CD4-positive, alpha-beta memory T cell (primary cell): ENCODE measurements around the gene PTGER4. TPM values are rescaled to one million over a fixed set of nuclear protein-coding genes. Genes with fewer than 3 reads are reported as not detected.

ENCODE experiments used
- CTCF ChIA-PET: fragments of 350-600 bp; sonication (Branson Sonifier 250); formaldehyde crosslinking; loops from one replicate; lab custom pipeline; 2021; ENCODE audit warnings: inconsistent platforms; ENCODE audit not compliant: partially characterized antibody; lab: Charles Lee
- POLR2A ChIA-PET: fragments of 350-600 bp; sonication (Branson Sonifier 250); formaldehyde crosslinking; loops from one replicate; lab custom pipeline; 2021; ENCODE audit not compliant: partially characterized antibody; lab: Charles Lee
- DNase-seq, 5 donors: peaks; one replicate each; pipeline versions ENCODE4 v3.0.0 to v3.0.0-alpha.2; 2020 to 2022; ENCODE audit warnings: mixed read lengths in 1 of 5
- H3K27ac ChIP-seq: one replicate; pipeline ENCODE4 v1.7.0; 2013; ENCODE audit warnings: low read depth, low read length
- H3K27me3 ChIP-seq: 2 replicates; pipeline ENCODE4 v1.7.0; 2013; ENCODE audit warnings: mild to moderate bottlenecking, low read length, moderate library complexity; ENCODE audit not compliant: insufficient read depth
- H3K36me3 ChIP-seq: 2 replicates; pipeline ENCODE4 v1.7.0; 2013; ENCODE audit warnings: mild to moderate bottlenecking, low read length, moderate library complexity; ENCODE audit not compliant: insufficient read depth
- H3K4me1 ChIP-seq: 2 replicates; pipeline ENCODE4 v1.7.0; 2013; ENCODE audit warnings: mild to moderate bottlenecking, low read length, moderate library complexity; ENCODE audit not compliant: insufficient read depth
- H3K4me3 ChIP-seq, 2 donors: one replicate each; pipeline ENCODE4 v1.7.0; 2013; ENCODE audit warnings: low read length in 2 of 2, mild to moderate bottlenecking in 1 of 2
- H3K9me3 ChIP-seq, 2 donors: one replicate each; pipeline ENCODE4 v1.7.0; 2013; ENCODE audit warnings: low read length in 2 of 2, control low read depth in 1 of 2; ENCODE audit not compliant: control insufficient read depth in 1 of 2
- H3K27ac Mint-ChIP-seq, 7 donors: one replicate each; pipeline ENCODE4 v1.8.0; 2020 to 2021; ENCODE audit warnings: mixed read lengths in 7 of 7, mild to moderate bottlenecking in 6 of 7, inconsistent platforms in 3 of 7, moderate library complexity in 3 of 7
- H3K27me3 Mint-ChIP-seq, 2 donors: one replicate each; pipeline ENCODE4 v1.8.0; 2020 to 2021; ENCODE audit warnings: mixed read lengths in 2 of 2
- H3K36me3 Mint-ChIP-seq, 2 donors: one replicate each; pipeline ENCODE4 v1.8.0; 2020 to 2021; ENCODE audit warnings: mixed read lengths in 2 of 2, inconsistent platforms in 1 of 2, mild to moderate bottlenecking in 1 of 2
- H3K4me1 Mint-ChIP-seq, 4 donors: one replicate each; pipeline ENCODE4 v1.8.0; 2020 to 2021; ENCODE audit warnings: mixed read lengths in 4 of 4, mild to moderate bottlenecking in 1 of 4
- H3K4me3 Mint-ChIP-seq, 8 donors: one replicate each; pipeline ENCODE4 v1.8.0; 2020 to 2021; ENCODE audit warnings: mixed read lengths in 8 of 8, mild to moderate bottlenecking in 7 of 8, moderate library complexity in 6 of 8, inconsistent platforms in 3 of 8
- H3K9me3 Mint-ChIP-seq, 8 donors: one replicate each; pipeline ENCODE4 v1.8.0; 2020 to 2021; ENCODE audit warnings: mixed read lengths in 8 of 8, mild to moderate bottlenecking in 5 of 8, inconsistent platforms in 3 of 8, moderate library complexity in 1 of 8
- intact Hi-C: fragments of 100-400 bp; cut with micrococcal nuclease; formaldehyde crosslinking; loops from one replicate; pipeline ENCODE4 v1.15.1; 2023
- polyA plus RNA-seq, 2 donors: library from polyadenylated mRNA; unstranded; fragments of 300-500 nt; fragmentation: Illumina TruSeq; gene quantifications; one replicate each; pipeline ENCODE4 v1.2.3, GENCODE V29; 2021
- total RNA-seq, 2 experiments: library from RNA; stranded (reverse); gene quantifications; one replicate each; pipeline ENCODE4 v1.2.3, GENCODE V29; 2021

Gene PTGER4
- total and polyA plus RNA-seq, 4 experiments from 2014 or later = 59.3 to 106 (median 63.8) TPM

- Histone ChIP-seq H3K27me3 (no peaks in the 10 kb centered on the region), H3K4me3 (no peak overlapping the region), H3K9me3 (no peaks in the 10 kb centered on the region), H3K4me1 (peaks cover 43% of the 10 kb centered on the region), H3K27ac (no peak overlapping the region), H3K36me3 (no peaks in the 10 kb centered on the region)
- Mint-ChIP-seq H3K27me3 (no peaks in the 10 kb centered on the region), H3K9me3 (peaks cover 0 to 3% (median 0%) of the 10 kb centered on the region in 8 donors), H3K4me3 (no peak overlapping the region), H3K36me3 (peaks cover 0 to 5% of the 10 kb centered on the region in 2 donors), H3K4me1 (peaks cover 28 to 46% (median 40%) of the 10 kb centered on the region in 4 donors), H3K27ac (peak overlapping the region in 2 of 7 donors; percentile 20 to 53)
- intact Hi-C loops = no loop called here
- no peak for DNase-seq
- POLR2A ChIA-PET = interaction anchor here (1.0 to 2.9 kb wide), 4 partner anchors 27 to 264 kb away, joined by 3 to 19 read pairs (median 8); partner anchors contain the start of gene PTGER4
- CTCF ChIA-PET = interaction anchor here (0.6 to 1.2 kb wide), 2 partner anchors 37 to 1244 kb away, joined by 3 read pairs; no protein-coding TSS in a partner anchor
Measured at GRCh38 chr5:40648150-40648549, 31.6 kb upstream of the PTGER4 start.

DNA sequence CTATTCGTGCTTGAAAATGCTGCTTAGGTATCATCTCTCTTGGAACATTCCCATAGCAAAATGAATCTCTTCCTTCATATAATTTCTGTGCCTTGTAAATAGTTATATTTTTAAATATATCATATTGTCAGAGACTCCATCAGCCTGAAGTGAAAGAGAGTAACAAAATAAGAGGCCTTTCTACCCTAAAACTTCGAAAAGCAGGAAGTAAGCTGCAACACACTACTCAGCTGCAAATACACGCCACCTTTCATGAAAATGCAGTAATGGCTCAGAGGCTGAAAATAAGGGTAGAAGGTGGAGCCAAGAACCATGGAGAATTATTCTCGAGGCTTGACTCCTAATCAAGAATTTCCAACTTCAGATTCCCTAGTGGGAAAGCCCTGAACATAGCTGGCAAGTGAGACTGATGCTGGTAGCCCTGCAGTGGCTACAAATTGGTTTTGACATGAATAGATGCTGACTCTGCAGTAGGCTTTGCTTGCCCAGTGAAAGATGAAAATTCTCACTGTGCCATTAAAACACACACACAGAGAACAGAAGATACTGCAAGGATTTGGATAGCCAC, 30.2 kb upstream of the PTGER4 start:
- H3K4me3 Mint-ChIP-seq = peak overlapping the region in 3 of 8 donors; percentile 1 to 58 (median 25)
- ChIA-PET POLR2A (interaction anchor here (0.8 to 2.9 kb wide), 7 partner anchors 21 to 239 kb away, joined by 3 to 19 read pairs (median 4); partner anchors contain the start of gene PTGER4), CTCF (interaction anchor here (0.9 to 7.6 kb wide), 2 partner anchors 24 to 34 kb away, joined by 3 to 58 read pairs; partner anchors contain the start of gene PTGER4)
- H3K27ac ChIP-seq = peak overlapping the region; percentile 31
- H3K9me3 Mint-ChIP-seq = no peaks in the 10 kb centered on the region
- H3K4me3 ChIP-seq = no peak overlapping the region
- peak in 3 of 5 donors; percentile 21 to 28 (median 25) for DNase-seq
- no peaks in the 10 kb centered on the region for H3K27me3 Mint-ChIP-seq
- intact Hi-C loops = loop anchor here (1.0 kb wide), 1 partner anchor 142 kb away; no protein-coding TSS in a partner anchor
- H3K4me1 Mint-ChIP-seq = peaks cover 39 to 60% (median 53%) of the 10 kb centered on the region in 4 donors
- H3K4me1 ChIP-seq = peaks cover 57% of the 10 kb centered on the region
- H3K27me3 ChIP-seq = no peaks in the 10 kb centered on the region
- H3K36me3 ChIP-seq = no peaks in the 10 kb centered on the region
- H3K27ac Mint-ChIP-seq = peak overlapping the region; percentile 76 to 89 (median 83)
- no peaks in the 10 kb centered on the region for H3K9me3 ChIP-seq
- H3K36me3 Mint-ChIP-seq = no peaks in the 10 kb centered on the region

- no peaks in the 10 kb centered on the region for H3K36me3 ChIP-seq
- Mint-ChIP-seq H3K36me3 (no peaks in the 10 kb centered on the region), H3K27me3 (no peaks in the 10 kb centered on the region), H3K4me3 (peak overlapping the region in 1 of 8 donors; percentile 8), H3K9me3 (no peaks in the 10 kb centered on the region), H3K27ac (peak overlapping the region in 2 of 7 donors; percentile 18 to 76), H3K4me1 (peaks cover 49 to 77% (median 66%) of the 10 kb centered on the region in 4 donors)
- no peak overlapping the region for H3K4me3 ChIP-seq
- no peak overlapping the region for H3K27ac ChIP-seq
- intact Hi-C loops = no loop called here
- H3K9me3 ChIP-seq = no peaks in the 10 kb centered on the region
- CTCF ChIA-PET = interaction anchor here (7.6 kb wide), 1 partner anchor 32 kb away, joined by 58 read pairs; the partner anchor contains the start of gene PTGER4
- no peak for DNase-seq
- H3K4me1 ChIP-seq = peaks cover 73% of the 10 kb centered on the region
- POLR2A ChIA-PET = interaction anchor here (1.6 to 8.0 kb wide), 4 partner anchors 27 to 241 kb away, joined by 3 to 158 read pairs (median 10); partner anchors contain the start of gene PTGER4
- no peaks in the 10 kb centered on the region for H3K27me3 ChIP-seq
Measured at GRCh38 chr5:40651201-40651600, 28.5 kb upstream of the PTGER4 start.

DNA sequence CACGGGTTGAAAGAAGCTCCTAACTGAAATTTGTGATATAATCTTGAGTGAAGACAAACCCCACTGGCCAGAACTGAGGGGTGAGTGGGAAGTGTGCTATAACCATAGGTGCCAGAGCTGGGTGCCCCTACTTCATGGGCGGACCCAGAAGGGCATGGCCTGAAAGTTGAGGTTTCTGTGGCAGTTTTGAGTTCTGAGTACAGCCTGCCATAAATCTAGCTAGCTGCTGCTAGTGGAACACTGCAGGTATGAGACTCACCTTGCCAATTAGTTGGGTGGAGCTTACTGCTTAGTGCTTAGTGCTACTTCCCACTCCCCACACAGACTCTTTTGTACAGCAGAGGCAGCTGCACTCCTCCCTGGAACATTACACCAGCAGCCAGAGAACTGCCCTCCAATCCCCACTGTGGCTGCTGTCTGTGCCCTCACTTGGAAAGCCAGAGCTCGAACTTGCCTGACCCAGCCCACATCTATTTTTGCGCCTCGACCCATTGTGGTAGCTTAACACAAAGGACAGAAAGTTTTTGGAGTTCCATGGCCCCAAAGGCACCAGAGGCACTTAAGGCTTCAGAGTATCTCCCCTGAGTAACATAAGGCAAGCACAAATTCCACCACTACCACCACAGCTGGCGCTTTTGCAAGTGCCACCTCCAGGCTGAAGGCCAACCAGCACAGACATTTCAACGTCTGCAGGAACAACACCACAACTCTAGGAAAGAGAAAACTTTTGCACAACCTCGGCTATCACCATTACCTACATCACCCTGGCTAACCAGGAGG, 27.1 kb upstream of the PTGER4 start:
- Mint-ChIP-seq H3K4me1 (peaks cover 53 to 89% (median 73%) of the 10 kb centered on the region in 4 donors), H3K4me3 (peak overlapping the region; percentile 63 to 90 (median 84)), H3K9me3 (no peaks in the 10 kb centered on the region), H3K36me3 (no peaks in the 10 kb centered on the region), H3K27ac (peak overlapping the region; percentile 84 to 97 (median 93)), H3K27me3 (no peaks in the 10 kb centered on the region)
- no peaks in the 10 kb centered on the region for H3K36me3 ChIP-seq
- no peak overlapping the region for H3K4me3 ChIP-seq
- no peaks in the 10 kb centered on the region for H3K27me3 ChIP-seq
- CTCF ChIA-PET = interaction anchor here (0.6 to 7.6 kb wide), 14 partner anchors 13 to 936 kb away, joined by 3 to 58 read pairs (median 4); partner anchors contain the start of gene PTGER4
- peak overlapping the region; percentile 55 for H3K27ac ChIP-seq
- POLR2A ChIA-PET = interaction anchor here (0.6 to 8.0 kb wide), 15 partner anchors 20 to 288 kb away, joined by 3 to 158 read pairs (median 5); partner anchors contain the start of gene PTGER4
- peaks cover 82% of the 10 kb centered on the region for H3K4me1 ChIP-seq
- H3K9me3 ChIP-seq = no peaks in the 10 kb centered on the region
- intact Hi-C loops = loop anchor here (2.0 kb wide), 1 partner anchor 74 kb away; no protein-coding TSS in a partner anchor
- peak in 2 of 5 donors; percentile 19 to 30 for DNase-seq

DNA sequence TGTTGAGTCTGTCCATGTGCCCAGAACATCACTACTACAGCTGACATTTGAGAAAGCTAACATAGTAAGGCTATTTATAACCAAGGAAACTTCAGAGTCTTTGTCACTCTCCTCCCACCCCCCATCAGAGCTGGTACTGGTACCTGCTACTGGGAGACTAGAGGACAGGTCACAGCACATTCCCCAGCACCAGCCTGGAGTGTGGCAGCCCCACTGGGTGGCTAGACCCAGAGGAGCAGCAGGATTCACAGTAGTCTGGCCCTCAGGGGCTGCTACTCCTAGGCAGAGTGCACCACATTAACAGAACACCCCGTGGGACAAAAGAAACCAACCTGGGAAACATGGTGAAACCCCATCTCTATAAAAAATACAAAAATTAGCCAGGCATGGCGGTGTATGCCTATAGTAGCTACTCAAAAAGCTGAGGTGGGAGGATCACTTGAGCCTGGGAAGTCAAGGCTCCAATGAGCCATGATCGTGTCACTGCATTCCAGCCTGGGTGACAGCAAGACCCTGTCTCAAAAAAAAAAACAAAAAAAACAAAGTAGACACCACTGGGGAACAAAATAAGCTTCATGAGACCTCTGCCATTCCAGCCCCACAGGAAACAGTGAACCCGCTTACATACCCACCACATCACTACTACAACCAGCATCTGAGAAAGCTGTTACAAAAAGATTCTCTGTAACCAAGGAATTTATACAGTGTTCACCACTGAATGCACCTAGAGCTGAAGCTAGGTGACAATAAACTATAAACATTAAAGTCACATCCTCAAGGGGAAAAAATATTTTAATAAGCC, 26.3 kb upstream of the PTGER4 start:
- POLR2A ChIA-PET = interaction anchor here (0.6 to 8.0 kb wide), 14 partner anchors 16 to 1580 kb away, joined by 3 to 158 read pairs (median 6); partner anchors contain the start of gene PTGER4

More for the DNA sequence above, 26.3 kb upstream of the PTGER4 start:
- H3K4me3 Mint-ChIP-seq = peak overlapping the region; percentile 72 to 94 (median 87)
- DNase-seq = peak; percentile 24 to 51 (median 44)
- Histone ChIP-seq H3K27ac (peak overlapping the region; percentile 55), H3K9me3 (no peaks in the 10 kb centered on the region), H3K4me1 (peaks cover 82% of the 10 kb centered on the region), H3K36me3 (no peaks in the 10 kb centered on the region), H3K27me3 (no peaks in the 10 kb centered on the region), H3K4me3 (no peak overlapping the region)
- H3K27me3 Mint-ChIP-seq = no peaks in the 10 kb centered on the region
- intact Hi-C loops = loop anchor here (1.0 to 2.0 kb wide), 3 partner anchors 17 to 75 kb away; partner anchors contain the start of gene PTGER4
- peak overlapping the region; percentile 84 to 97 (median 95) for H3K27ac Mint-ChIP-seq
- no peaks in the 10 kb centered on the region for H3K9me3 Mint-ChIP-seq
- no peaks in the 10 kb centered on the region for H3K36me3 Mint-ChIP-seq
- H3K4me1 Mint-ChIP-seq = peaks cover 51 to 89% (median 73%) of the 10 kb centered on the region in 4 donors
- CTCF ChIA-PET = interaction anchor here (0.6 to 7.6 kb wide), 15 partner anchors 9 to 937 kb away, joined by 3 to 58 read pairs (median 4); partner anchors contain the start of gene PTGER4
